Nephron (organoid): ENCODE results near the gene CHI3L2.

Experiments
- H3K27ac Mint-ChIP-seq, 3 experiments: 2 replicates each; pipeline ENCODE4 v1.8.0; 2020; ENCODE audit warnings: mixed read lengths in 3 of 3, mild to moderate bottlenecking in 2 of 3, moderate library complexity in 1 of 3
- H3K27me3 Mint-ChIP-seq: 2 replicates; pipeline ENCODE4 v1.8.0; 2021; ENCODE audit warnings: low read depth, mild to moderate bottlenecking, moderate library complexity, mixed read lengths
- H3K36me3 Mint-ChIP-seq: 2 replicates; pipeline ENCODE4 v1.8.0; 2020; ENCODE audit warnings: low read depth, mixed read lengths
- H3K4me1 Mint-ChIP-seq: 2 replicates; pipeline ENCODE4 v1.8.0; 2020; ENCODE audit warnings: mixed read lengths
- H3K4me3 Mint-ChIP-seq, 3 experiments: 2 replicates each; pipeline ENCODE4 v1.8.0; 2020; ENCODE audit warnings: mild to moderate bottlenecking in 3 of 3, mixed read lengths in 3 of 3, moderate library complexity in 2 of 3
- H3K9me3 Mint-ChIP-seq: 2 replicates; pipeline ENCODE4 v1.8.0; 2020; ENCODE audit warnings: mixed read lengths
- TF ChIP-seq, protein P1 (sequence below), 3 experiments: fragments of 200-600 bp; sonication (generic); IDR thresholded peaks; one replicate each; pipeline ENCODE4 v1.5.0; 2021; ENCODE audit warnings: antibody characterized with exemption in 3 of 3; ENCODE audit not compliant: unreplicated experiment in 3 of 3

Gene CHI3L2

DNA sequence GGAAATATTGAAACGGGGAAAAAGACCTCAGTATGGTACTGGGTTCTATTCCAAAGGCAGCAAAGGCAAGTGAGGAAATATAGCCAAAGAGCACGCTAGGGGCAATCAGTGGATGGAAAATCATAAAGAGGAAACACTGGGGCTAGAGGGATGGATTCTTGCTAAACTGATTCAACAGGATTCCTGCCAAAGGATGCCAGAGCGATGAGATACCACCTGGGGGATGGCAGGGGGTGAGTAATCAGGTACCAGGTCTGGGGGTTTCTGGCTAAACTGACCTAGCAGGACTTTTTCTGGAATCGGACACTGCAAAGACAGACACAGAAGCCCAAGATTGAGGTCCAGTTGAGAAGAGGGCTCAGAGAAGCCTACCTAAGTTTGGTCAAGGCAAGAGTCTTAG, 6.7 kb downstream of the CHI3L2 start:
- Mint-ChIP-seq H3K9me3 (no peaks in the 10 kb centered on the region), H3K4me3 (no peak overlapping the region), H3K27me3 (no peaks in the 10 kb centered on the region), H3K36me3 (no peaks in the 10 kb centered on the region), H3K27ac (no peak overlapping the region), H3K4me1 (peaks cover 19% of the 10 kb centered on the region)
- TF ChIP-seq, protein P1, sequence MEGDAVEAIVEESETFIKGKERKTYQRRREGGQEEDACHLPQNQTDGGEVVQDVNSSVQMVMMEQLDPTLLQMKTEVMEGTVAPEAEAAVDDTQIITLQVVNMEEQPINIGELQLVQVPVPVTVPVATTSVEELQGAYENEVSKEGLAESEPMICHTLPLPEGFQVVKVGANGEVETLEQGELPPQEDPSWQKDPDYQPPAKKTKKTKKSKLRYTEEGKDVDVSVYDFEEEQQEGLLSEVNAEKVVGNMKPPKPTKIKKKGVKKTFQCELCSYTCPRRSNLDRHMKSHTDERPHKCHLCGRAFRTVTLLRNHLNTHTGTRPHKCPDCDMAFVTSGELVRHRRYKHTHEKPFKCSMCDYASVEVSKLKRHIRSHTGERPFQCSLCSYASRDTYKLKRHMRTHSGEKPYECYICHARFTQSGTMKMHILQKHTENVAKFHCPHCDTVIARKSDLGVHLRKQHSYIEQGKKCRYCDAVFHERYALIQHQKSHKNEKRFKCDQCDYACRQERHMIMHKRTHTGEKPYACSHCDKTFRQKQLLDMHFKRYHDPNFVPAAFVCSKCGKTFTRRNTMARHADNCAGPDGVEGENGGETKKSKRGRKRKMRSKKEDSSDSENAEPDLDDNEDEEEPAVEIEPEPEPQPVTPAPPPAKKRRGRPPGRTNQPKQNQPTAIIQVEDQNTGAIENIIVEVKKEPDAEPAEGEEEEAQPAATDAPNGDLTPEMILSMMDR (IDR thresholded peaks at IDR 0.05; ENCODE audit: unreplicated experiment in 3 of 3): no peak

DNA sequence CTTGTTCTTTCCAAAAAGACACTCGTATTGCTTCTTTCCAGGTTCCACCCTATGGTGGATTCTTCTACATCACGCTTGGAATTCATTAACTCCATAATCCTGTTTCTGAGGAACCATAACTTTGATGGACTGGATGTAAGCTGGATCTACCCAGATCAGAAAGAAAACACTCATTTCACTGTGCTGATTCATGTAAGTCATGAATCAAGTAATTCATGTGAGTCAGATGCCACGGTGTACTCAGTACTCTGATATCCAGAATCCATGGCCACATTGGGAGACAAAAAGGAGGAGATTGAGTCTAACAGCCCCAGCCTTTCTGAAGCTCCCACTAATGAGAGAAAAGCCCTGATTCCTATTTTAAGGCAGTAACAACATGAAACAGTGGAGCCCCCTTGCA, 7.4 kb downstream of the CHI3L2 start:
- Mint-ChIP-seq H3K9me3 (no peaks in the 10 kb centered on the region), H3K4me3 (no peak overlapping the region), H3K27me3 (no peaks in the 10 kb centered on the region), H3K36me3 (no peaks in the 10 kb centered on the region), H3K4me1 (peaks cover 17% of the 10 kb centered on the region), H3K27ac (no peak overlapping the region)
- TF ChIP-seq, protein P1 (IDR thresholded peaks at IDR 0.05; ENCODE audit: unreplicated experiment in 3 of 3): no peak

DNA sequence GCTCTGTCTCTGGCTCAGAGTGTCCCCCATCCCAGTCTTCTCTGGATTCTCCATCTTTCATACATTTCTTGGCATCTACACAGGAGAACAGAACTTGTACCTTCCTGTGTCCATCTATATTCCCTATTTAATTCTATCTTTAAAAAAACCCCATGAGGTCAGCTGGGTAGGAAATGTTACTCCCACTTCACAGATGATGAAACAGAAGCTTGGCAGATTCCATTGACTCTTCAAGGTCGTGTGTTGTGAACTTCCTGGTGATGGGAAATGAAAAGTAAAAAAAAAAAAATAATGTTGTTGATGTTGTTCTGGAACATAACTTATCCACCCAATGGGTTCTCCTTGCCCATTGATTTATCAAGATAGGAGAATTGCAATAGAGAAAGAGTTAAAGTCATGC, 8.9 kb downstream of the CHI3L2 start:
- Mint-ChIP-seq H3K9me3 (no peaks in the 10 kb centered on the region), H3K4me1 (peaks cover 15% of the 10 kb centered on the region), H3K4me3 (no peak overlapping the region), H3K27me3 (no peaks in the 10 kb centered on the region), H3K27ac (peak overlapping the region in 1 of 3 experiments; percentile 91), H3K36me3 (no peaks in the 10 kb centered on the region)
- TF ChIP-seq, protein P1 (IDR thresholded peaks at IDR 0.05; ENCODE audit: unreplicated experiment in 3 of 3): no peak

DNA sequence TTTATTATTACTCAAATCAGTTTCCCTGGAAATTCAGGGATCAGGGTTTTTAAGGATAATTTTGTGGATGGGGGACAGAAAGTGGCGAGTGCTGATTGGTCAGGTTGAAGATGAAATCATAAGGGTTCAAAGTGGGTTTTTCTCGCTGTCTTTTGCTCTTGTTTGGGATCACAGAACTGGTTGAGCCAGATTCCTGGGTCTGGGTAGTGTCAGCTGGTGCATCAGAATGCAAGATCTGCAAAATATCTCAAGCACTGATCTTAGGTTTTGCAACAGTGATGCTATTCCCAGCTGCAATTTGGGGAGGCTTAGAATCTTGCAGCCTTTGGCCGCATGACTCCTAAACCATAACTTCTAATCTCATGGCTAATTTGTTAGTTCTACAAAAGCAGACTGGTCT, 9.3 kb downstream of the CHI3L2 start:
- no peaks in the 10 kb centered on the region for H3K9me3 Mint-ChIP-seq
- H3K36me3 Mint-ChIP-seq: no peaks in the 10 kb centered on the region
- peak overlapping the region in 2 of 3 experiments; percentile 71 to 91 for H3K27ac Mint-ChIP-seq

DNA sequence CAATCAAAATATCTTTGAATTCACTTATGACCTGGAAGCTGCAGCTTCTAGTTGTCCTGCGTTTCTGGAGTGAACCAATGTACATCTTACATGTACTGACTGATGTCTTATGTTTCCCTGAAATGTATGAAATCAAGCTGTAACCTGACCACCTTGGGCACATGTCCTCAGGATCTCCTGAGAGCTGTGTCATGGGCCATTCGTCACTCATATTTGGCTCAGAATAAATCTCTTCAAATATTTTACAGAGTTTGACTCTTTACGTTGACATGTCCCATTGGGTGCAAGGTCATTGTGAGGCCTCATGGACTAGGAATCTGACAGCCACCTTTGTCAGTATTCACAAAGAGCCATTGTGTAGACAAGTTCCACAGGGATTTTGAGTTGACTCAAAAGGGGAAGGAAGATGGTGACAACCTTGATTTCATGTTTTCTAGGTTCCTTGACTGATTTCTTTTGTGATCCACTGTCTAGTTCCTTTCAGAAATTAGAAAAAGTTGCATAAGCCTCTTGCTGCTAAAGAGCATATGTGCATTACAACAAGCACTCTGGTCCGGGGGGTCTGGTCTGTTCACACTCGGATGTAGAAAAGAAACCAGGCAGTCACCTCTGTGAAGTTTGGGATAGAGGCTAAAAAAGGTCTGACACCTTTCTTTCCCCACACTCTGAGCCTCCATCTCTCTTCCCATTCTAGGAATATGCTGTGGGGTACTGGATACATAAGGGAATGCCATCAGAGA, 10.7 kb downstream of the CHI3L2 start:
- Mint-ChIP-seq H3K27me3 (no peaks in the 10 kb centered on the region), H3K36me3 (no peaks in the 10 kb centered on the region), H3K4me3 (no peak overlapping the region), H3K27ac (peak overlapping the region in 1 of 3 experiments; percentile 91), H3K9me3 (no peaks in the 10 kb centered on the region), H3K4me1 (peaks cover 15% of the 10 kb centered on the region)
- TF ChIP-seq, protein P1 (IDR thresholded peaks at IDR 0.05; ENCODE audit: unreplicated experiment in 3 of 3): no peak

More for the DNA sequence above, 9.3 kb downstream of the CHI3L2 start:
- Mint-ChIP-seq H3K4me1 (peaks cover 15% of the 10 kb centered on the region), H3K4me3 (no peak overlapping the region), H3K27me3 (no peaks in the 10 kb centered on the region)
- TF ChIP-seq, protein P1 (IDR thresholded peaks at IDR 0.05; ENCODE audit: unreplicated experiment in 3 of 3): no peak

DNA sequence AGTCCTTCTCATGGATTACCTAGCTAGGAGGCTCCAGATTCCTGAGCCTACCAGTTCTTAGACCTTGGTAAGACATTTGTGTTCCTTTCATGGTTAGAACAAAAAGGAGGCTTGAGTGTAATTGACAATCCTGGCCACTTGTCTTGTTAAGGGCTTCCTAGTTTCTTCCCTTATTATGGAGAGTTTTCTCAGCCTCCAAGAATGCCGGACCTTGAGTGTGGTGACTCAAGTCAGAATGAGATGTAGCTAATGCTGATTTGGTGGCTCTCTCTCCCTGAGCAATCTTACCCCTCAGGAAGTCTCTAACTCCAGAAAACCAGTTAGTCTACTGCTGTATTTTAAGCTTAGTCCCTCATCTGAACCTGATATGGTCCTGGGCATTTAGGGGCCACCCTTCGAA, 14.3 kb downstream of the CHI3L2 start:
- Mint-ChIP-seq H3K27ac (no peak overlapping the region), H3K4me1 (peaks cover 11% of the 10 kb centered on the region), H3K9me3 (no peaks in the 10 kb centered on the region), H3K27me3 (no peaks in the 10 kb centered on the region), H3K36me3 (no peaks in the 10 kb centered on the region), H3K4me3 (no peak overlapping the region)
- TF ChIP-seq, protein P1 (IDR thresholded peaks at IDR 0.05; ENCODE audit: unreplicated experiment in 3 of 3): no peak
